ENCODE data around the gene MAMLD1. TPM values are rescaled to one million over a fixed set of nuclear protein-coding genes. Genes with fewer than 3 reads are reported as not detected.

Gene MAMLD1
- total RNA-seq, 1 donor from 2014 or later: 4.9 TPM

- DNase-seq (ENCODE audit: extremely low read depth, low read depth, low spot score): no peak
These were observed 13.9 kb downstream of the MAMLD1 start for GRCh38 chrX:150377005-150377404.

- DNase-seq (ENCODE audit: extremely low read depth, low read depth, low spot score): no peak
These were observed 41.9 kb downstream of the MAMLD1 start for GRCh38 chrX:150405006-150405405.

- DNase-seq (ENCODE audit: extremely low read depth, low read depth, low spot score): no peak
These were observed 42.5 kb downstream of the MAMLD1 start for GRCh38 chrX:150405576-150405975.

GRCh38 chrX:150406596-150406995 lies 43.5 kb downstream of the MAMLD1 start:
- no peak for DNase-seq (ENCODE audit: extremely low read depth, low read depth, low spot score)

- DNase-seq (ENCODE audit: extremely low read depth, low read depth, low spot score): no peak
These were observed 44.9 kb downstream of the MAMLD1 start for GRCh38 chrX:150408007-150408406.

- no peak for DNase-seq (ENCODE audit: extremely low read depth, low read depth, low spot score)
These were observed 45.4 kb downstream of the MAMLD1 start for GRCh38 chrX:150408561-150408960.

- no peak for DNase-seq (ENCODE audit: extremely low read depth, low read depth, low spot score)
These were observed 46.4 kb downstream of the MAMLD1 start for GRCh38 chrX:150409486-150409885.

GRCh38 chrX:150409964-150410363 lies 46.8 kb downstream of the MAMLD1 start:
- no peak for DNase-seq (ENCODE audit: extremely low read depth, low read depth, low spot score)

- no peak for DNase-seq (ENCODE audit: extremely low read depth, low read depth, low spot score)
These were observed 47.4 kb downstream of the MAMLD1 start for GRCh38 chrX:150410513-150410912.

GRCh38 chrX:150411656-150412055 lies 48.5 kb downstream of the MAMLD1 start:
- DNase-seq (ENCODE audit: extremely low read depth, low read depth, low spot score): no peak

- no peak for DNase-seq (ENCODE audit: extremely low read depth, low read depth, low spot score)
These were observed 51.1 kb downstream of the MAMLD1 start for GRCh38 chrX:150414228-150414627.

GRCh38 chrX:150416469-150416868 lies 53.4 kb downstream of the MAMLD1 start:
- DNase-seq (ENCODE audit: extremely low read depth, low read depth, low spot score): no peak

GRCh38 chrX:150421816-150422215 lies 58.7 kb downstream of the MAMLD1 start:
- DNase-seq (ENCODE audit: extremely low read depth, low read depth, low spot score): no peak

GRCh38 chrX:150429594-150429993 lies 66.5 kb downstream of the MAMLD1 start:
- DNase-seq (ENCODE audit: extremely low read depth, low read depth, low spot score): no peak

GRCh38 chrX:150436195-150436594 lies 73.1 kb downstream of the MAMLD1 start:
- DNase-seq (ENCODE audit: extremely low read depth, low read depth, low spot score): no peak

- DNase-seq (ENCODE audit: extremely low read depth, low read depth, low spot score): no peak
These were observed 75.0 kb downstream of the MAMLD1 start for GRCh38 chrX:150438165-150438564.

GRCh38 chrX:150446151-150446550 lies 83.0 kb downstream of the MAMLD1 start:
- no peak for DNase-seq (ENCODE audit: extremely low read depth, low read depth, low spot score)

GRCh38 chrX:150446995-150447394 lies 83.9 kb downstream of the MAMLD1 start:
- DNase-seq (ENCODE audit: extremely low read depth, low read depth, low spot score): no peak

- no peak for DNase-seq (ENCODE audit: extremely low read depth, low read depth, low spot score)
These were observed 86.2 kb downstream of the MAMLD1 start for GRCh38 chrX:150449313-150449712.

- no peak for DNase-seq (ENCODE audit: extremely low read depth, low read depth, low spot score)
These were observed 87.5 kb downstream of the MAMLD1 start for GRCh38 chrX:150450519-150451177.

GRCh38 chrX:150451953-150452352 lies 88.8 kb downstream of the MAMLD1 start:
- no peak for DNase-seq (ENCODE audit: extremely low read depth, low read depth, low spot score)

GRCh38 chrX:150454083-150454482 lies 91.0 kb downstream of the MAMLD1 start:
- DNase-seq (ENCODE audit: extremely low read depth, low read depth, low spot score): no peak
